Measurements from ENCODE around the gene SCN5A. TPM values are rescaled to one million over a fixed set of nuclear protein-coding genes. Genes with fewer than 3 reads are reported as not detected.

SCN5A gene
- total RNA-seq, 1 experiment from 2014 or later, result 0.10 TPM

DNA sequence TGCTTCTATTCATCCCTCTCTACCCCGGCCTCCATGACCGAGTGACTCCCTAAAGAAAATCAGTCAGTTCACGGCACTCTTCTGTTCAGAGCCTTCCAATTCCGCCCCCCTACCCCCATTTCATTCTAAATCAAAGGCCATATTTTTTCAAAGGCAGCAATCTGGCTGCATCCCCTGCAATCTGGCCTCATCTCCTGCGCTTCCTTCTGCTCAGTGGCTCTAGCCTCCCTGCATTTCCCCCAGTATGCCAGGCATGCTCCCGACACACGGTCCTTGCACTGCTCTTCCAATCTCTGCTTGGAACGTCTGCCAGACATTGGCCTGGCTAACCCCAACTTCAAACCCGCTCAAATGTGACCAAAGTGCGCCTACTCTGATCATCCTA, 85.6 kb downstream of the SCN5A start:
- DNase-seq (ENCODE audit: extremely low read depth, low read depth), result no peak

DNA sequence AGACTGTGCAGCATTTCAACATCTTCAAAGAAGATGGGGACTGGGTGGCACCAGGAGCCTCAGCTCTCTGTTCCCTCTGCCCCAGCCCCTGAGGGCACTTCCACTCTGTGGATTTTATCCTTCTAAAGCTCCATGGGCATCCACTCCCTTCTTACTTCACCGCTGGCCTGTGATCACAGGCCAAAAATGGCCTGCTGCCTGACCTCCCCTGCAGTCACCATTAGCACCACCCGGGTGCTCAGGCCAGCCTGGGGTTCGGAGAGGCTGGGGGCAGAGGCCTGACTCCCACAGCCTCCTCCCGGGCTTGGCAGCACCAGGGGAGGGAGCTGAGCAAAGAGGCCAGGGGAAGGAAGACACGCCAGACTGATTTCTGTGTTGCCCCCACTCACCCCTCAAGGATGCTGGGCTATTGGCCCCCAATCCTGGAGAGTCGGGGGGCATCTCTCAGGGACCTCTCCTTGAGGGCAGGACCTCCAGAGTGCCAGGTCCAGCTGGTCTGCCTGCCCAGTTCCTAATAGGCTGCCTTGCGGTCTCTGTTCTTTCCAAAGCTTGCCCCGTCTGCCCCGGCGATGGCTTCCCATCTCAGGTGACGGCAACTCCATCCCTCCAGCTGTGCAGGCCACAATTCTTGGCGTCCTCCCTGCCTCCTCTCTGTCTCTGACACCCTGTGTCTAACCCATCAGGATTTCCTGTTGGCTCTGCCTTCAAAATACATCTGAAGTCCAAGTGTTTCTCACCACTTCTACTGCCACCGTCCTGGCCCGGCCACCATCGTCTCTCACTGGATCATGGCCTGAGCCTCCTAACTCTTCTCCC, 86.2 kb downstream of the SCN5A start:
- no peak for DNase-seq (ENCODE audit: extremely low read depth, low read depth)

DNA sequence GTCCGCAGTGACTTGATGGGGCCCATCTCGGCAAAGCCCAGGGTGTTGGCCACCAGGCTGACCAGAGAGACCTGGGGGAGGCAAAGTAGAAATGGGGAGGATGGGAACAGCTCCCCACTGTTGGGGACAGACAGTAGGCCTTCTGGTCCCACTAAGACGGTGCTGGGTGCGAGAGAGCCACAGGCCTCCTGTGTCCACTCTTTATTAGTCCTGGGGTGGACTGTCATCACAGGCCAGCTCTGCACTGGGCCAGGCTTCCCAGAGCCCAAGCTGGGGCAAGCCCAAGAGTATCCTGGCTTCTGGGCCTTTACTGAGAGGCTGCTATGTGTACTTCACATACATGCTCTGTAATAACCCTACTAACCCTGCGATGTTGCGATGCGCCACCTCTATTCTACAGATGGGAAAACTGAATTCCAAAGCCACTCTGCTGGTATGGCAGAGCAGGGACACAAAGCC, 87.0 kb downstream of the SCN5A start:
- DNase-seq (ENCODE audit: extremely low read depth, low read depth), result no peak

DNA sequence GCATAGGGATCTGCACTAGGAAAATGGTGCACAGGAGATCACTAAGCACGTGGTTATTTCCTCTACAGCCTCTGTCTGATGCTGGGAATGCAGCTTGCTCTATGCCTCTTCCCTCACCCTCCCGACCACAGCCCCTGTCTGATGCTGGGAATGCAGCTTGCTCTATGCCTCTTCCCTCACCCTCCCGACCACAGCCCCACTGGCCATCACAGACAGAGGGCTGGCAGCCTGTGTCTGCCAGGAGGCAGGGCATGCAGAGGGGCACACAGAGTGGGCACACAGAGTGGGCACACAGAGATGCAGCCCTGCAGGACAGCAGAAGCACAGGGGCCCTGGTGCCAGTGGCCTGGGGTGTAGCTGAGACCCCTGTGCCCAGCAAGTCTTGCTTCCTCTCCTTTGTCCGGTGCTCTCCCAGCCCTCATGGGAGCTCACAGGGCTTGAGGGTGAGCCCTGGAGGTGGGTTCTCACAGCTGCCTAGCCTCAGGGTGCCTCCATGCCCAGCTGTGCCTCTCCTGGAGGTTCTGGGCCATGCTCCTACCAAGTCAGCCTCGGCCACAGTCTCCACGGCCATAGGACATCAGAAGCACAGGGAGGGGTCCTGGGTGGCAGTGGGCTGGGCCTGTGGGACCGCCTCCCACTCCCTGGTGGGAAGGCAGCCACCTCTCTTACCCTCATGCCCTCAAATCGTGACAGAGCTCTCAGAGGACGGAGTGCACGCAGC, 87.6 kb downstream of the SCN5A start:
- no peak for DNase-seq (ENCODE audit: extremely low read depth, low read depth)

DNA sequence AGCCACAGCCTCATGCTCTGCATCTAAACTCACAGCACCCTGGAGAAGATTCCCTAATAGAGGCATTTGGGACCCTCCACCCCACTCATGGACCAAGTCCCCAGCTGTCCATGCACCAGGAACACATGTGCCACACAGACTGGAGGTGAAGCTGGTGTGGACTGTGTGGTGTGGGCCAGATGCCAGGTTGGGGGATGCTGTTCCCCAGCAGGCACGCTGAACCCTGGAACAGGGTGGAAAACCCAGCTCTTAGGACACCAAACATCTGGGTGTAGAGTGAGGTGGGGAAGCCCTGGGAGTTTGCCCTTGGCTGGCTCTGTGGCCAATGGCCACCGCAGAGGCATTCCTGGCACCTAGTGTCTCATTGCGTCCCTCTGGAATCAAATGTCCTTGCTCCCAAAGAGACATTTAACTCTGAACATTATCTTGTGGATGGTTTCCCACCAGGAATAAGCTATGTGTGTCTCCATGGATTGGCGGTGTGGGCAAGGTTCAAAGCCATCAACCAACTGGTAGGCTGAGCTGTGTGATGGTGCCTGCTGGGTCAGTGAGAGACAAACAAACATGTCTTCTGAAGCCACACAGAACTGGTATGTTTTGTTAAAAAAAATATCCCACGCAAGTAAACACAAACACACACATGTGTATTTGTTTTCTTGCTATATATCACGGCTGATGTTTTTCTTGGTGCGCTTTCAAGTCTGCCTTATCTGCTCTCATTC, 88.3 kb downstream of the SCN5A start:
- no peak for DNase-seq (ENCODE audit: extremely low read depth, low read depth)

DNA sequence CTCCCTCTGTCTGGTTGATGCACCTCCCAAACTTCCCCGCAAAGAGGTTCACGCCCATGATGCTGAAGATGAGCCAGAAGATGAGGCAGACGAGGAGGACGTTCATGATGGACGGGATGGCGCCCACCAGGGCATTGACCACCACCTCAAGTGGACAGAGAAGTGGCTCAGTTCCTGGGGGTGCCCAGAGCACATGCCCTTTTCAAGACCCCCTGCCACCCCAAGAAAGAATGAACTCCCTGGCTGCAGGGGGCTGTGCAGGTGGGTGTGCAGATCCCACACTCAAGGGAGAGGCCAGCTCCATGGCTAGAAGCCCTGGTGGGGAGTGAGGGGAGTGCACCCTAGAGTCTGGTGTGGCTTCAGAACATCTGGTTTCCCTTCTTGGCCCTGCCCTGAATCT, 89.2 kb downstream of the SCN5A start:
- no peak for DNase-seq (ENCODE audit: extremely low read depth, low read depth)

DNA sequence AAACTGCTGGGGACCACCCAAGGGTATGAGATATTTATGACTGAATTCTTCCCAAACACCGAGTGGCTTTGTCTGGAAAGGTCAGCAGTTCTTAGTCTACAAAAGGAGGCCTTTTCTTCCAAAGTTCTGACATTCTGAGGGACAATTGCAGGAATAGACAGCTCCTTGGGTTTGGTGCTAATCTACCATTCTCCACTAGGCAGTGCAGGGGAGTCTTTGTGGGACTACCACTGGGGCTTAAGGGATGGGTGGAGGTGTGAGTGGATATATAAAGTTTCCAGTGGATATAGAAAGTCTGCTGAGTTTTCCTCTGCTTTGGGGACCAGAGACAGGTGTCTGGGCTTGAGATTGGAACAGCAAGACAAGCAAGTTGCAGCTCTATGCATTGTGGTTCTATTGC, 90.6 kb downstream of the SCN5A start:
- no peak for DNase-seq (ENCODE audit: extremely low read depth, low read depth)

DNA sequence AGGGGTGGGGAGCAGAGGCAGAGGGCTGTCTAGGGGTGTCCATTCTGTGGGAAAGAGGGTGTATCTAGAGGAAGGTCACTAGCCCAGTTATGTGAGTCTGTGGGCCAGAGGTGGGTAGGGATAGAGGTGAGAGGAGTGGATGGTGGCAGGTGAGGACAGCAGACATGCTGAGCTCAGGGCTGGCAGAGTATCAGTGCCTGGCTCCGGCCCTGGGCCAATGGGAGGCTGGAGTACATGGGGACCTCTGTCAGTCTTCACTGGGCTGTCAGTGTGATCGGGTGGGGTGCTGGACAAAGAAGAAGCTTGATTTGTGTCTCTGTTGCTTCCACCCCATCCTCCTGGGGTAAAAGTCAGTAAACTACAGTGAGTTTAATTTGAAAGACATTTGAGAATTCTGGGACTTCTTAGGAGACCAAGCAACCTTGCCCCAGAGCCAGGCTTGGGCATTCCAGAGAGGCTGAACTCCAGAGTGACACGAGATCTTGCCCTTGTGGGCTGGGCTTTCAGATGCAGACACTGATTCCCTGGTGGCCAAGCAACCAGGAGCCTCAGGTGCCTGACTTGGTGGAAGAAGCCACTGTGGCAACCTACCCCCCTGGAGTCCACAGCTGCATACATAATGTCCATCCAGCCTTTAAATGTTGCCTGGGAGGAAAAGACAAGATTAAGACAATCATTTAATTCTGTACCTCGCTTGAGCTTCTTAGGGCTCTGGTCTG, 92.7 kb downstream of the SCN5A start:
- DNase-seq (ENCODE audit: extremely low read depth, low read depth), result no peak

DNA sequence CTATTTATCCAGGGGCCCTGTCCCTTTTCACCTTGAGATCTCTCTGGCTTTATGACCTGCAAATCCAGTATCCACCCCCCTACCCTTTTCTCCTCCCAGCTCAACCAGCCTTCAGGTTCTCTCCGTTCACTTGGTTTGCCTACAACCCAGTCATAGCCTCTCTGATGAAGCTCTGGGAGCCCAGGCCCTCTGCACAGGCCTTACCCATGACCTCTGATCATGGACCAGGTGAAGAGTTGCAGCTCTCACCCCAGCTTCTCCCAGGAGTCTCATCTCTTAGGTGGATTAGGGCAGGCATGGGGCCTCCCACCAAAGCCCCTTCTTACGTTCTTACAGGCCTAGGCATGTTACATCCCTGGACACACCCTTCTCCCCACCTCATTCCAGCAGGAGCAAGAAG, 93.6 kb downstream of the SCN5A start:
- DNase-seq (ENCODE audit: extremely low read depth, low read depth), result no peak

DNA sequence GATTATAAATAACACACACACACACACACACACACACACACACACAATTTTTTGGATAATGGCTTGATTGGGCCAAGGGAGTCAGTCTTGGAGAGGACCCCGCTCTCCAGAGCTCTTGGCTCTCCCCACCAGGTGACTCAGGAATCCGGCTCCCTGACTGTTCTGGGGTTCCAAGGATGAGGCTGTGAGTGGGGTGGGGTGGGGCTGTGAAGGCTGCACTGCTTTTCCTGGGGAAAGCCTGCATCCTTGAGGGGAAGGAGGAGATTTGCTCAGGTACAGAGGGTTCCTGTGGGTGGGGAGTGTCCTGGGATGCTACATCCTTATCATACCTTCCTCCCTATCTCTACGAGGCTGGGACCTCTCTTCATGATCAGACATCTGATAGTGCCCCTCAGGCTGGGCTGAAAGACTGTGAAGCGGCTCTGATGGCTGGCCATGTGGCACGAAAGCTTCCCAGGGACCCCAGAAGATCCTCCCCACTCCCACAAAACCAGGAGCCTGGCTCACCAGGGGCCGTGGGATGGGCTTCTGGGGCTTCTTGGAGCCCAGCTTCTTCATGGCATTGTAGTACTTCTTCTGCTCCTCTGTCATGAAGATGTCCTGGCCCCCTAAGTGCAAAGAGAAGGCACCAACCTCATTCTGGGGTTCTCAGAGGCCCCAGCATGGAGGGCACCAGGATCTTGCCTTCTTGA, 94.2 kb downstream of the SCN5A start:
- no peak for DNase-seq (ENCODE audit: extremely low read depth, low read depth)

DNA sequence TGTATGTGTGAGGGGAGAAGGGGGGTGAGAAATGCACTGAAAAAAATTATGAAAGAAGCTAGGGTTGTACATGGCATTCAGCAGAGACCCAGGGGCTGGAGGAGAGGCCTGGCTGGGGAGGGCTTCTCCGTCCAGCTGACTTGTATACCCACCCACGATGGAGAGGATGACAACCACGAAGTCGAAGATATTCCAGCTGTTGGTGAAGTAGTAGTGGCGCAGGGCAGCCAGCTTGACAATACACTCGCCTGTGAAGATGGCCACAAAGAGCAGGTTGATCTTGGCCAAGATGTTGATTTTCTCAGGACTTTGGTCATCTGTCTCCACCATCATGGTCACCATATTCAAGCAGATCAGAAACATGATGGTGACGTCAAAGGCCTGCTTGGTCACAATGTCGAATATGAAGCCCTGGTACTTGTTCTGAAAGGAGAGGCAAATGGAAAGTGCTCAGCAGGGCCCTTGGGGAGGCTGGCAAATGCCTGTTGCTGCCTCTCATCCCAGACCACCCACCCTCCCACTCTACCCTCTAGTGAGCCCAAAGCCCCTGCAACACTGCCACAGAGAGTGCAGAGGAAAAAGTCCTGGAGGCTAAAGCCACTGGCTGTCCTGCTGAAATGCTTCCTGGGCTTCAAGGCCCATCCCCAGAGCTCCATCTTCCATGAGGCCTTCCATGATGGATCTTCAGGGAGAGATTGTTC, 95.2 kb downstream of the SCN5A start:
- no peak for DNase-seq (ENCODE audit: extremely low read depth, low read depth)

DNA sequence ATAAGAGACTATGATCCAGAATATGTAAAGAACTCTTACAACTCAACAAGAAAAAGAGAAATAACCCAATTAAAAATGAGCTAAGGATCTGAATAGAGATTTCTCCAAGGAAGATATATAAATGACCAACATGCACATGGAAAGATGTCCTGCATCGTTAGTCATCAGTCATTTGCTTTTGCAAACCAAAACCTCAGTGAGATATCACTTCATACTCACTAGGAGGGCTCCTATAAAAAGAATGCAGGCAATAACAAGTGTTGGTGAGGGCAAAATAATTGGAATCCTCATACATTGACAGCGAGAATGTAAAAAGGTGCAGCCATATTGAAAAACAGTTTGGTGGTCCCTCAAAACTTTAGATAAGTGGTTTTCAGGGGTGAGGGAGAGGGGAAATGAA, 96.4 kb downstream of the SCN5A start:
- DNase-seq (ENCODE audit: extremely low read depth, low read depth), result no peak

DNA sequence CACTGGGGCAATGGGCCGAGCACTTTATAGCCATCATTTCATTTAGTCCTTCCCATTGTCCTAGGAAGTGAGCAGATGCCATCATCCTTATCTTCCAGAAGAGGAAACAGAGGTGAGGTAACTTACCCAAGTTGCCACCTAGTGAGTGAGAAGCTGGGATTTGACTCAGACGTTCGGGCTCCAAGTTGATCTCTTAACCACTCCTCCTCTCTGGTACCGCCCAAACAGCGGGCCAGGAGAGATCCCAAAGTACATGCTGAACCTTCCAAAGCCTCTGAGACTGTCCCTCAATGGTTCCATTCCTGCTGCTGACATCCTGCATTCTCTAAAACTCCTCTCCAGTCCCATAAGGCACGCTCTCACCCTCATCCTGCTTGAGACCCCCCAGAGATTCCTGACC, 97.1 kb downstream of the SCN5A start:
- DNase-seq (ENCODE audit: extremely low read depth, low read depth), result no peak

DNA sequence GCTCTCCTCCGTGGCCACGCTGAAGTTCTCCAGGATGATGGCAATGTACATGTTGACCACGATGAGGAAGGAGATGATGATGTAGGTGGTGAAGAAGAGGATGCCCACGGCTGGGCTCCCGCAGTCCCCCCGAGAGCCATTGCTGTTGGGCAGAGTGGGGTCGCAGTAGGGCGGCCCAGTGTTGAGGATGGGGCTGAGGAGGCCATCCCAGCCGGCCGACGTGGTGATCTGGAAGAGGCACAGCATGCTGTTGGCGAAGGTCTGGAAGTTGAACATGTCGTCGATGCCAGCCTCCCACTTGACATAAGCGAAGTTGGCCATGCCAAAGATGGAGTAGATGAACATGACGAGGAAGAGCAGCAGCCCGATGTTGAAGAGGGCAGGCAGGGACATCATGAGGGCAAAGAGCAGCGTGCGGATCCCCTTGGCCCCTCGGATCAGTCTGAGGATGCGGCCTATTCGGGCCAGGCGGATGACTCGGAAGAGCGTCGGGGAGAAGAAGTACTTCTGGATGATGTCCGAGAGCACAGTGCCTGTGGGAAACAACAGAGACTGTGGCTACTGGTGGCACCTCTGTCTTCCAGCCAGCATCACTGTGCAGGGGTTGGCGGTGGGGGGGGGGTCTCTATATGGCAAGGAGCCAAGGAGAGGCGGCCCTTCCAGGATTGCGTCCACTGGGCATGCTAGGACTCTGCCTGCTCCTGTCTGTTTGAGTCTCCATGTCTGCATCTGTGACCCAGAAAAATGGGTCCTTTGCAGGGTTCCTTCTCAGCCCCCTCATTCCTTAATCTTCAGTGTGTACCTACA, 98.3 kb downstream of the SCN5A start:
- no peak for DNase-seq (ENCODE audit: extremely low read depth, low read depth)

DNA sequence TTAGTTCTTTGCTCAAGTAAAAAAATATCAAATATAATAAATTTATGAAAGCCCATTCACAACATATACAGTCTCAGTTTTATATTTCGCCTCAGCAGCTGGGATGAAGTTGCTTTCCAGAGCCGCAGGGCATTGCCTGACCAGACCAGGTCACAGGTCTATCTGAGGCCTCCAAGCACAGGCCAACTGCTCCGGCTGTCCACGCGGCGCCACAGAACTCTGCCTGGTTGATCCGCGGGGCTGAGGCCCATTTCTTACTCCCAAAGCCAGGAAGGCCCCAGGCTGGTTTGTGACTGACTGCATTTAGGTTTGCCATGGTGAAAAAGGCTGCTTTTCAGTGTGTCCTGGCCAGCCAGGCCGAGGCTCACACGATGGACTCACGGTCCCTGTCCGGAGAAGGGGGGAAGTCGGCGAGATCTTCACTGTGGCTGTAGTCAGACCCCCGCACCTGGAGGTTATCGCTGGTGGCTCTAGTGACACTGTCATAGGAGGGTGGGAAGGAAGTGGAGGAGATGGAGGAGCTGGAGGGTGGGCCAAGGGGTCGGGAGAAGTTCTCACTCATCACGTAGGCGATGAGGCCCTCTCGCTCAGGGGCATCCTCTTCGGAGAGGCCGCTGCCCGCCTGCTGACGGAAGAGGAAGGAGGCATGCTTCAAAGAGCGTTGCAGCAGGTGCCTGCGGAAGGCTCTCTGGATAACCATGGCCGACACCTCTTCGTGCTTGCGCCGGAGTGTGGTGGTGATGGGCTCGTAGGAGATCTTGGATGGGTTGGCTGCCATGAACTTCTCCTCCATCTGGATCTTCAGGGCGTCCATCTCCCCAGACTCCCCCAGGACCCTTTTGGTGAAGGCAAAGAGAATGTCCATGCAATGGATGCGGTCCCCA, 99.3 kb downstream of the SCN5A start:
- DNase-seq (ENCODE audit: extremely low read depth, low read depth), result no peak

DNA sequence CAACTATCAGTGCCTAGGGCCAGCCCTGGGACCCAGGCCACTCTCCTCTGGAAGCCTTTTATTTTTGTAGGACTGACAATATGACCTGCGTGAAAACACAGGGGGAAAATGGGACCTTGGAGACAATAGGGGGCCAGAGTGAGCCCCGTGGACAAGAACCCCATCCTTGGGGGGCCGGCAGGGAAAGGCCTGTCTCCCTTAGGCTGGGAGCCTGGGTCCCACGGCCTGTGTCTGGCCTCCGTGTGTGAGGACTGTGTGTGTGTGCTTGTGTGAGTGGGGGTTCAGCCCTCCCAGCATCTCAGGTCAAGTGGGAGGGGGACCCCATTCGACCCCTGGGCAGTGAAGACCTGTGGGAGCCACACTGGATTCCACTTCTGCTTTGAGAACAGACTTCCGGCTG, 100.0 kb downstream of the SCN5A start:
- DNase-seq (ENCODE audit: extremely low read depth, low read depth), result no peak

DNA sequence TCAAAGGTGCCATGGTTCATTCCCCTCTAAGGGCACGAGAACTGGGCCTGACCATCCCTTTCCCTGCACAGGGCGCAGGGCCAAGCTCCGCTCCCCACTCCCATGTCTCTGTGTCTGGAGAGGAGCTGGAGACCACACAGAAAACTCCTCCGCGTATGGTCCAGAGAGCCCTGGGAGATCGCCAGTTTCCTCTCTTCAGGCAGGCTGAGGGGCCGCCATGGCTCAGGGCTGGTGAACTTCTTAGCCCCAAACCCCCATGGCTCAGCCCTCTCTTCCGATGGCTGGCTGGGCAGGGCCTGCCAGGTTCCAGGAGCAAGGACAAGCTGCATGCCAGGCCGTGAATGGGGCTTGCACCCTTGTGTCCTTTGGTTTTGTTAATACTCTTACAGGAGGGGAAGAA, 100.4 kb downstream of the SCN5A start:
- DNase-seq (ENCODE audit: extremely low read depth, low read depth), result no peak
